Liver (tissue), 9 donors: Measurements from ENCODE around the gene NUDT6. TPM values are rescaled to one million over a fixed set of nuclear protein-coding genes. Genes with fewer than 3 reads are reported as not detected.

ENCODE experiments used
- DNase-seq: peaks from one replicate; pipeline ENCODE4 v3.0.0-alpha.2; 2017; ENCODE audit warnings: low spot score
- H3K27ac ChIP-seq, 2 donors: one replicate each; pipeline ENCODE4 v1.7.0; 2013; ENCODE audit warnings: inconsistent platforms in 2 of 2, low read length in 2 of 2, control low read depth in 1 of 2, low read depth in 1 of 2, mild to moderate bottlenecking in 1 of 2
- H3K27me3 ChIP-seq, 4 donors: one replicate each; pipeline versions ENCODE4 v1.6.1 to v1.7.0; 2013; ENCODE audit warnings: low read length in 3 of 4, inconsistent platforms in 1 of 4, mild to moderate bottlenecking in 1 of 4, moderate library complexity in 1 of 4; ENCODE audit not compliant: control insufficient read depth in 4 of 4, insufficient read depth in 4 of 4
- H3K36me3 ChIP-seq, 4 donors: one replicate each; pipeline versions ENCODE4 v1.6.1 to v1.7.0; 2013; ENCODE audit warnings: low read length in 3 of 4, mild to moderate bottlenecking in 3 of 4, low read depth in 1 of 4, moderate library complexity in 1 of 4; ENCODE audit not compliant: control insufficient read depth in 4 of 4, insufficient read depth in 3 of 4
- H3K4me1 ChIP-seq, 4 donors: one replicate each; pipeline versions ENCODE4 v1.6.1 to v1.7.0; 2013; ENCODE audit warnings: low read length in 3 of 4, mild to moderate bottlenecking in 3 of 4, moderate library complexity in 1 of 4; ENCODE audit not compliant: control insufficient read depth in 4 of 4, insufficient read depth in 4 of 4
- H3K4me3 ChIP-seq, 3 donors: one replicate each; pipeline versions ENCODE4 v1.6.1 to v1.7.0; 2013; ENCODE audit warnings: low read length in 3 of 3, control low read depth in 1 of 3, low read depth in 1 of 3, mild to moderate bottlenecking in 1 of 3
- H3K9ac ChIP-seq, 2 donors: one replicate each; pipeline ENCODE4 v1.7.0; 2013; ENCODE audit warnings: low read length in 2 of 2, mild to moderate bottlenecking in 2 of 2, moderate library complexity in 2 of 2, control low read depth in 1 of 2, low read depth in 1 of 2
- H3K9me3 ChIP-seq, 4 donors: one replicate each; pipeline versions ENCODE4 v1.6.1 to v1.7.0; 2013; ENCODE audit warnings: low read length in 3 of 4; ENCODE audit not compliant: control insufficient read depth in 4 of 4
- CTCF ChIP-seq: fragments of 150-350 bp; IDR thresholded peaks from 2 replicates; pipeline ENCODE4 v1.5.1; 2017; ENCODE audit warnings: improper control_type of control experiment, low read depth, low read length; ENCODE audit not compliant: missing input control
- EGR1 ChIP-seq, 2 donors: IDR thresholded peaks; 2 replicates each; pipeline ENCODE4 v1.6.1; 2016 to 2018; ENCODE audit warnings: antibody characterized with exemption in 2 of 2, low read depth in 2 of 2
- FOXA1 ChIP-seq: IDR thresholded peaks from 2 replicates; pipeline ENCODE4 v1.6.1; 2016; ENCODE audit warnings: antibody characterized with exemption
- GABPA ChIP-seq, 2 donors: IDR thresholded peaks in 1 of 2; conservative IDR thresholded peaks in 1 of 2; 2 replicates each; pipeline ENCODE4 v1.6.1; 2016; ENCODE audit warnings: antibody characterized with exemption in 2 of 2, mild to moderate bottlenecking in 1 of 2, moderate library complexity in 1 of 2
- HNF4A ChIP-seq, 2 donors: conservative IDR thresholded peaks; 2 replicates each; pipeline ENCODE4 v1.6.1; 2016; ENCODE audit warnings: antibody characterized with exemption in 2 of 2, mild to moderate bottlenecking in 2 of 2
- JUND ChIP-seq, 2 donors: IDR thresholded peaks; 2 replicates each; pipeline ENCODE4 v1.6.1; 2016; ENCODE audit warnings: antibody characterized with exemption in 2 of 2
- MAX ChIP-seq: IDR thresholded peaks from 2 replicates; pipeline ENCODE4 v1.6.1; 2016; ENCODE audit warnings: antibody characterized with exemption
- NR2F2 ChIP-seq: IDR thresholded peaks from 2 replicates; pipeline ENCODE4 v1.6.1; 2016; ENCODE audit warnings: antibody characterized with exemption
- RXRA ChIP-seq, 2 donors: IDR thresholded peaks; 2 replicates each; pipeline ENCODE4 v1.6.1; 2017 to 2018; ENCODE audit warnings: antibody characterized with exemption in 2 of 2, mild to moderate bottlenecking in 1 of 2
- TAF1 ChIP-seq: conservative IDR thresholded peaks from 2 replicates; pipeline ENCODE4 v1.6.1; 2016; ENCODE audit warnings: antibody characterized with exemption, mild to moderate bottlenecking
- YY1 ChIP-seq: IDR thresholded peaks from 2 replicates; pipeline ENCODE4 v1.6.1; 2016; ENCODE audit warnings: antibody characterized with exemption, mild to moderate bottlenecking
- WGBS: extraction: QIAGEN DNeasy Blood & Tissue Kit; methylation state at CpG from one replicate; pipeline ENCODE4 v1.1.7; 2013; 5-methylcytosine and 5-hydroxymethylcytosine counted together
- polyA plus RNA-seq, 2 donors: library from polyadenylated mRNA; stranded (reverse) in 1 of 2; unstranded in 1 of 2; fragments of 200-250 nt in 1 of 2; fragments of >200 nt in 1 of 2; fragmentation: Nextera tagmentation in 1 of 2; extraction: Ambion mirVana in 1 of 2; gene quantifications; one replicate each; pipeline versions ENCODE4 v1.2.1 to v1.2.3, GENCODE V29; 2013 to 2015
- total RNA-seq, 2 donors: library from RNA; depleted of rRNA; stranded (reverse); fragments of >200 nt; gene quantifications; one replicate each; pipeline ENCODE4 v1.2.3, GENCODE V29; 2014
- TF ChIP-seq, protein P1 (sequence below): IDR thresholded peaks from 2 replicates; pipeline ENCODE4 v1.6.1; 2016; ENCODE audit warnings: antibody characterized with exemption
- TF ChIP-seq, protein P2 (sequence below): IDR thresholded peaks from 2 replicates; pipeline ENCODE4 v1.6.1; 2016; ENCODE audit warnings: antibody characterized with exemption, mild to moderate bottlenecking
- donor health status: healthy.
- donor health status: healthy.
- donor health status: healthy.
- donor health status: healthy.
- donor health status: healthy.

NUDT6 gene
- total and polyA plus RNA-seq, 4 donors, result 8.8 to 13.8 (median 11.0) TPM

DNA sequence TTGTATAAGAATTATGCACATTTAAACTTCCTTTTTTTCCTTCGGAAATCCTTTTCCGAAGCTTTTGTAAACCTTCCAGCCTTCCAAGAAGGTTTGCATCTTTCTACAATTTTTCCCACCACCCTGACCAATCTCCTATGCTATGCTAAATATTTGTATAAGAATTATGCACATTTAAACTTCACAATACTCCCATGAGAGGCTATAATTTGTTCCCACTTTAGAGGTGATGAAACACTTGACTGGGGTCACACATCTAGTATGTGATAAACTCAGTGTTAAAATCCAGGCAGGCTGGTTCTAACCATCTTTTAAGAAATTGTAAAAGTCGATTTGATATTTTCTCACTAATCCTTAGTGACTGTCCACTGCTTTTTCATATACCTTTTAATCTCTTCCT lies 22.1 kb downstream of the NUDT6 start:
- peaks cover 3 to 10% (median 8%) of the 10 kb centered on the region in 4 donors for H3K4me1 ChIP-seq
- H3K36me3 ChIP-seq, result peaks cover 0 to 4% (median 2%) of the 10 kb centered on the region in 4 donors
- no peak overlapping the region for H3K27ac ChIP-seq
- H3K9ac ChIP-seq, result no peak overlapping the region
- no peaks in the 10 kb centered on the region for H3K27me3 ChIP-seq
- TF ChIP-seq CTCF (no peak), YY1 (no peak), GABPA (IDR thresholded peaks at IDR 0.05 in 1 of 2, conservative IDR thresholded peaks at IDR 0.05 in 1 of 2) (no peak), JUND (IDR thresholded peaks at IDR 0.05) (no peak), FOXA1 (no peak), TAF1 (no peak), HNF4A (conservative IDR thresholded peaks at IDR 0.05) (no peak)
- TF ChIP-seq, protein P1, sequence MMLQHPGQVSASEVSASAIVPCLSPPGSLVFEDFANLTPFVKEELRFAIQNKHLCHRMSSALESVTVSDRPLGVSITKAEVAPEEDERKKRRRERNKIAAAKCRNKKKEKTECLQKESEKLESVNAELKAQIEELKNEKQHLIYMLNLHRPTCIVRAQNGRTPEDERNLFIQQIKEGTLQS, result no peak
- no peak for DNase-seq
- WGBS, result 91% methylated on average over 3 of the region's 3 CpGs
- H3K4me3 ChIP-seq, result no peak overlapping the region
- H3K9me3 ChIP-seq, result no peaks in the 10 kb centered on the region

- Histone ChIP-seq H3K27ac (no peak overlapping the region), H3K4me3 (no peak overlapping the region), H3K9me3 (no peaks in the 10 kb centered on the region), H3K27me3 (no peaks in the 10 kb centered on the region), H3K36me3 (peaks cover 0 to 4% (median 2%) of the 10 kb centered on the region in 4 donors), H3K9ac (no peak overlapping the region), H3K4me1 (peaks cover 4 to 15% (median 10%) of the 10 kb centered on the region in 4 donors)
- no peak for TF ChIP-seq NR2F2
- no peak for TF ChIP-seq RXRA (IDR thresholded peaks at IDR 0.05)
- TF ChIP-seq EGR1 (IDR thresholded peaks at IDR 0.05; ENCODE audit: low read depth in 2 of 2), result no peak
- TF ChIP-seq, protein P2, sequence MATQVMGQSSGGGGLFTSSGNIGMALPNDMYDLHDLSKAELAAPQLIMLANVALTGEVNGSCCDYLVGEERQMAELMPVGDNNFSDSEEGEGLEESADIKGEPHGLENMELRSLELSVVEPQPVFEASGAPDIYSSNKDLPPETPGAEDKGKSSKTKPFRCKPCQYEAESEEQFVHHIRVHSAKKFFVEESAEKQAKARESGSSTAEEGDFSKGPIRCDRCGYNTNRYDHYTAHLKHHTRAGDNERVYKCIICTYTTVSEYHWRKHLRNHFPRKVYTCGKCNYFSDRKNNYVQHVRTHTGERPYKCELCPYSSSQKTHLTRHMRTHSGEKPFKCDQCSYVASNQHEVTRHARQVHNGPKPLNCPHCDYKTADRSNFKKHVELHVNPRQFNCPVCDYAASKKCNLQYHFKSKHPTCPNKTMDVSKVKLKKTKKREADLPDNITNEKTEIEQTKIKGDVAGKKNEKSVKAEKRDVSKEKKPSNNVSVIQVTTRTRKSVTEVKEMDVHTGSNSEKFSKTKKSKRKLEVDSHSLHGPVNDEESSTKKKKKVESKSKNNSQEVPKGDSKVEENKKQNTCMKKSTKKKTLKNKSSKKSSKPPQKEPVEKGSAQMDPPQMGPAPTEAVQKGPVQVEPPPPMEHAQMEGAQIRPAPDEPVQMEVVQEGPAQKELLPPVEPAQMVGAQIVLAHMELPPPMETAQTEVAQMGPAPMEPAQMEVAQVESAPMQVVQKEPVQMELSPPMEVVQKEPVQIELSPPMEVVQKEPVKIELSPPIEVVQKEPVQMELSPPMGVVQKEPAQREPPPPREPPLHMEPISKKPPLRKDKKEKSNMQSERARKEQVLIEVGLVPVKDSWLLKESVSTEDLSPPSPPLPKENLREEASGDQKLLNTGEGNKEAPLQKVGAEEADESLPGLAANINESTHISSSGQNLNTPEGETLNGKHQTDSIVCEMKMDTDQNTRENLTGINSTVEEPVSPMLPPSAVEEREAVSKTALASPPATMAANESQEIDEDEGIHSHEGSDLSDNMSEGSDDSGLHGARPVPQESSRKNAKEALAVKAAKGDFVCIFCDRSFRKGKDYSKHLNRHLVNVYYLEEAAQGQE, result no peak
- no peak for TF ChIP-seq TAF1
- no peak for TF ChIP-seq YY1
- no peak for TF ChIP-seq CTCF
- TF ChIP-seq FOXA1, result no peak
- no peak for TF ChIP-seq MAX
- no peak for TF ChIP-seq HNF4A (conservative IDR thresholded peaks at IDR 0.05)
- DNase-seq, result no peak
- 98% methylated on average over 7 of the region's 7 CpGs for WGBS
These were observed 22.7 kb downstream of the NUDT6 start for GRCh38 chr4:122899682-122900081.
